ENCODE measurements around the gene SNED1.
"Not testable (repeated sequence)": the region's sequence is repeated elsewhere in the genome, so short reads cannot be mapped to it uniquely, and the experiment has no call there.

SNED1 gene

DNA sequence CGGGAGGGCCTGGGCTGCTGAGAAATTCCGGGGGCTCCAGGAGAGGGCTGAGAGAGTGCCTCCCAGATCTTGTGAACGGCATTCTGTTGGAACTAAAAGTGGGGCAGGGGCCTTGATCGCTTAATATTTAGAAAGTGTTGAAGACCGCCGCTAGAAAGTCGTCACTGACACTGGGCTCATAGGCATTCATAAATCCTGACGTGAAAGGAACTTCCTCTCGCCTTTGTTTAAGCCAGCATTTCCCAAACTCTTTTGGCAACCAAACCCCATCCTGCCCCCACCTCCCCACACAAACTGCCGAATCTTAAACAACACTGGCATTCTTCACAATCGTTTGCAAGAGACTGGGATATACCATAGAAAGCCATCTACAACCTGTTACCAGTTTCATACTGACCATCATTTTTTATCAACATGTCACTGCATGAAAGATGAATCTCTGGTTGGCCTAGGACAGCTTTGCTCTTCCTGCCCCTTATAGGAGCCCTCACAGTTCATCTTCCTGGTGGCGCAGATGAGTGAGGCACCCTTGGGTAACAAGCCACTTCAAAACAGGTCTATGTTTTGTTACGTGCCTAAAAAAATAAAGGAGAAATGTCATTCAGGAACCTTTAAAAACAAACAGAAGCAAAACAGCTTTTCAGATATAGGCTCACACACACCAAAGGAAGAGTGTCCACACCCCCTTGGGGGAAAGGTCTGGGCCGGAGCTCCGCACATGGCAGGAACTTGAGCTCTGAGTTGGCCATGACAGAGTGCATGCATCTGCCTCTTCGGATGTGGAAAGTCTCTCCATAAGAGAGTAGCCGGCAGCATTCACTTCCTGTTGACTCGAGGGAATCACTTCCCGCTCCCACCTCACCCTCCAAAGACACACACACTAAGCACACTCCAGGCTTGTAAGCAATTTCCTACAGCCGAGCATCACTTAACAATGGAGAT, 90.6 kb downstream of the SNED1 start:
- no peak for DNase-seq

DNA sequence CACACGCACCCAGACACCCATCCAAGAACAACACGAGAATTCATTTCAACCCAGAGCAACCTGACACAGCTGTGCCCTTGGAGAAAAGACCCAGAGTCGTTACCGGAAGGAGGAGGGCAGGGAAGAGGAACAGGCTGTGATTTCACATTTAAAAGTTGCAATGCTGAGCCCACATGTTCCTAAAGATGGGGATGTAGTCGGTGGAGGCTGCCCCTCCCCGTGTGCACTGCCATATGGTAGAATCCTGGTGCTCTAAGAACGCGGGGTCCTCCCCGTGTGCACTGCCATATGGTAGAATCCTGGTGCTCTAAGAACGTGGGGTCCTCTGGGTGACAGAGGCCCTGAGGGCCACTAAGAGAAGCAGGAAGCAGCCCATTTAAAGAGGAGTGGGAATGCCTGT, 92.8 kb downstream of the SNED1 start:
- DNase-seq = no peak

DNA sequence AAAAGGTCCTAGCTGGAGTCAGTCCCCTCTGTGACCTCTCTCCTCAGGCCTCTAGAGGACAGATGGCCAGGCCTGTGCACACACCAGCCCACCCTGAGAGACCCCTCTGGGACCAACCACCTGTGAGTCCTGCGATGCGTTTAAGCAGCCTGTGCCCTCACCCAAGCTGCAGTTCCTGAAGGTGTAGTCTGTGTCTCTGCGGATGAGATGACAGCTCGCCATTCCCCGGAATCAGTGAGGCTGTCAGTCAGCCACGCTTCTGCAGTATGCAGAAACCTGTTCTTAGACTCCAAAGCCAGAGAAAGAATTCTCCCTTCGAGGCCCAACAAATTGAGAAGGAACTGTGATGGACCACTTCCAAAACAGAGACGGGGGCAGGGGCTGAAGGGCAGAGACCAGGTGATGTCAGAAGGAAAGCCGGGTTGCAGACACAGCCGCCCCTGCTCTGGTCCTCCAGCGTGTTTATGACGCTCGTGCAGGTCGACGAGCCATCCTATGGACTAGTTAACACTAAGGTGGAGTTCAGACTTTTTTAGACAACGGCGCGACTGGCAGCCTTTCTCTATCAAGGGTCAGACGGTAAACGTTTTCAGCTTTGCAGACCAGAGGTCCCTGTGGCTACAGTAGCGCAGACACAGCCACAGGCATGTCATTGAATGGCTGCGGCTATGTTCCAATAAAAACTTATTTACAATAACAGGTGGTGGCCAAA, 93.5 kb downstream of the SNED1 start:
- DNase-seq = no peak

DNA sequence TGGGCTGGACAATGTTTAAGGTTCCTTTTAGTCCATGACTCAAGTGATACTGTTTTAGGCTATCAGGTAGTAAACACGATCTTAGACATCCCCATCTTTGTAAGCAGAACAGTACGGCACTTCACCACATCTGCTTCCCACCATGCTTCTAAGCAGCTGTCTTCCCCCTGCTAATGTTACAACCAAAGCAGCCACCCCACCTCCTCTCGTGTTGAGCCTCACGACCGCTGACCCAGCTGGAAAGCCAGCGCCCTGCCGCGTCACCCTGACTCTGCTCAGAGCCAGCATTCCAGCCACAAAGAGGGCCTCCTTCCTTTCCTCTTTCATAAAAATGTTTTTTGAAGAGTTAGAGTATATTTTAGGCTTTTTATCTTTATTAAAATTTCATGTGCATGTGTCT, 94.3 kb downstream of the SNED1 start:
- no peak for DNase-seq

DNA sequence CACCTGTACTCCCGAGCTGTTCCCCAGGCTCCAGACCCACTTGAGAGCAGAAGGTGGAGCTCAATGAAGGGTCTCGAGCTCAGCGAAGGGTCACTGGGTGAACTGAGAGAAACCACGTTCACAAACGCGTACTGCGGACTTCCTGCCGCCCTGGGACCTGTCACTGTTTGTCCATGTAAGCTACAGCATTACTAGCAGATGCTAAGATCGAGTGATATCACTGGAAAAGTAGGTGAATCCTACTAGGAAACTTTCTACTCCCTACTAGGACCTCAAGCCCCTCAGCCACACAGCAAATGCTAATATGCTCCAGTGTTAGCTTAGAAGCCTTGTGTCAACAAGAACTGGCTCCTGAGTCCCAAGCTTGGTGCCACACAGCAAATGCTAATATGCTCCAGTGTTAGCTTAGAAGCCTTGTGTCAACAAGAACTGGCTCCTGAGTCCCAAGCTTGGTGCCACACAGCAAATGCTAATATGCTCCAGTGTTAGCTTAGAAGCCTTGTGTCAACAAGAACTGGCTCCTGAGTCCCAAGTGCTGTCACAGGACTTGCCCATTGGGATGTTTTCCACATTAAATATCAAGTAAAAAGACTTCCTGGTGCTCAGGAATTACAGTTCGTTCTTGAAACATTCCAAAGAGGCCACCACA, 94.8 kb downstream of the SNED1 start:
- not testable (repeated sequence) for DNase-seq

DNA sequence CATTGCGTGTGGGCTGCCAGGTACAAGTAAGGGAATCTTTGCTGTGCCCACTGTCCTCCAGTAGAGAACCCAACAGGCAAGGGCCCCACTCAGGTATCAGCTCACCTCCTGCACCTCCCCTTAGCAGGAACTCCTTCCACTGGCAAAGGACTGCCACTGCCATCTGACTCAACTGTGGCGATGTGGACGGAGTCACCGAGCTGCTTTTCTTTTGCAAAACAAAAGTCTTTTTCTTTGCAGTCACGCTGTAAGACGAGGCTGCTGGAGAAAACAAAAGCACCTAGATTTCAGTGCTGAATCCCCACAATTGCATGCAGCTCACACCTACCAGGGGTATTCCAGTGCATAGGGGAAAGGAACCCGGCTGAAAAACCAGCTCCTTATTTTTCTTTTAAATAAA, 95.8 kb downstream of the SNED1 start:
- DNase-seq = no peak

DNA sequence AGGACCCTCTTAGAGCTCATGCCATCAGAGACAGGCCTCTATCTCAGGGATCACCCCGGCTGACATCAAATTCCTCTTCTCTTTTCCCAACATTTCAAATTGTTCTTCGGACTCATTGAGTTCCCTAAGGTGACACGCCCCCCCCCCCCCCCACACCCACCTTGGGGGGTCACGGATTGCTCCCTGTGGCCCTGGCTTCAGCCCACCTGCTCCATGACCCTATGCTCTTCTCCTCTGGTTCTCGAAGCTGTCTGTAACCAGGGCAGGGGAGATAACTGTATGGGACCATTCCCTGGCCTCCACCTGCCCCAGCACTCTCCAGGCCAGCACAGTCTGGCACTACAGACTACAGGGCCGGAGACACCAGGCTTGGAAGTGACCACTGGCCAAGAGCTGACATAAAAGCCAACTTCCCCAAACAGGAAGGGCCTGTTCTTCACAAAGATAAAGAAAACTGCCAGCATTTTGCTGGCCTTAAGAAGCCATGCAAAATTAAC, 96.6 kb downstream of the SNED1 start:
- DNase-seq = no peak

DNA sequence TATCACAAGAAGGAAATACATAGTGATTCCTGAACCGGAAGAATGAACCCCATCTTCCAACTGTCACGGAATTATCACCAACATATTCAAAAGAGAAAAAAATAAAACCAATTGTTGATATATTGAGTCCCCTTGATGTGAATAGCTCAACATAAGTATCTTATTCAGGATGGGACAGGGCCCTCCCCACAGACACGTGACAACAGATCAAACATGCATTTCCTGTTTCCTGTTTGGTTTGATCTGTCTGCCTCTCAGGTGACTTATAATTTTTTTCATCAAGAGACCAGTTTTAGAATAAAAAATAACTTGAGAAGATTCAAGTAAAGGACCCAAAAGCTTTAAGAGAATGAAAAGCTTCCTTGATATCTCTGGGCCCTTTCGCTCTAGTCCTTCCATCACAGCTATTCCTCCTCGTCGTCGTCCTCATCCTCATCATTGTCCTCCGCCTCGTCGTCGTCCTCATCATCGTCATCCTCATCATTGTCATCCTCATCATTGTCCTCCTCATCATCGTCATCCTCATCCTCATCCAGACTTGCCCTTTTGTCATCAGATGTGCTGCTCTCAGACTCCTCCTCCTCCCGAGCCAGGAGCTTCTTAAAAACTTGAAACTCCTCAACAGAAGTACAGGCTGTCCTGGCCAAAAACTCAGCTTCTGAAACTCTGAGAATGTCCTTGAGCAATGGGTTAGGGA, 97.3 kb downstream of the SNED1 start:
- DNase-seq = peak; percentile 39

DNA sequence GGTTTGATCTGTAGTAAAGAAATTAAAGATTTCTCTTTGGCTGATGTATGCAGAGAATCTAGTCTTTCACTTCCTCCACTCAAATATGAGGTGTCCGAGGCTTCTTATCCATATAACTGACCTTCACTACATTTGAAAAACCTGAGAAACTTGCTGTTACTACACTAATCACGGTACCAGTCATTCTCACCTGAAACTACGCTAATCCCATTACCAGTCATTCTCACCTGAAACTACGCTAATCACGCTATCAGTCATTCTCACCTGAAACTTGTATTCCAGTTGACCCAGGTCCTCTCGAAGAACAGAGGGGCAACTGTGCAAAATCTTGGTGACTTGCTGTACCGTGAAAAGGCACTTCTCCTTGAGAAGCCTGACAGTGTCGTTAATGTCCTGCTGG, 98.6 kb downstream of the SNED1 start:
- DNase-seq = no peak

DNA sequence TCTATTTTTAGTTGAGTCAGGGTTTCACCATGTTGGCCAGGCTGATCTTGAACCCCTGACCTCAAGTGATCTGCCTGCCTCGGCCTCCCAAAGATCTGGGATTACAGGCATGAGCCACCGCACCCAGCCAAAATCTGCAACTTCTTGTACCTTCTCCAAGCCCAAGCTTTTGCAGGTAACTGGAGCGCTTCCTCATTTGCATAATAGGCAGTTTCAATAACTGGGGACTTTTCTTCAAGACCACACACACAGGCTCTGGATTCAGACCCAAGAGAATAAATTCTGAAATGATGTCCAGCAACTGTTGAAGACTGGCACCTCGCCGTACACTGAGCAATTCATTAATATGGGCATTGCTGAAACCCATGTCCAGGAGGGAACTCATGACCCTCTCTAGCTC, 100.8 kb downstream of the SNED1 start:
- no peak for DNase-seq

DNA sequence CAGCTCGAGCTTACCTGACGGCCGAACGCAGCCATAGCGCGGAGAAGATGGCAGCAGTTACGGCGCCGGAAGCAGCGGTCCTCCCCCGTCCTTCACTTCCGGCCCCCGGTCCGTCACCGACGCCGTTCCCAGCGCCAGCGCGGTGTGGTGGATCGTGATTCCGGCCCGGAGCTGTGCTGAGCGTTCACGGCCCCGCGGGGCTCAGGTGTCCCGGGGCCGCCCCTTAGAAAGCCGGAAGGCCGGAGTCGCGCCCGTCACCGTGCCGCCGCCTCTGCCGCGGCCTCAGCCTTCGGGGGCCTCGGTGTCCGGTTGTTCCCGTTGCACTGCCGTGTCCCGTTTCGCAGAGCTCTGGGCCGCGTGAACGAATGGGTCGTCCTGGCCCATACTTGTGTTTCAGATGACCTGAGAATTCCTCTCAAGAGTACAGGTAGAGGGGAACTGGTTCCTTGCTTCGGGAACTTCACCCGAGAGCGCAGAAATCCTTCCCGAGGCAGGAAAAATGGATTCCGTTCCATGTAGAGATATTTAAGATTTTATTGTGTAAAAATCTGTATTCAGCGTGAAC, 103.9 kb downstream of the SNED1 start, which contains the start of gene MTERF4:
Gene MTERF4, minus strand, starts transcription at position 49 of the 565 bp plus-strand sequence. Its CDS starts 14 bp downstream, at position 35.
- peak; percentile 86 for DNase-seq

DNA sequence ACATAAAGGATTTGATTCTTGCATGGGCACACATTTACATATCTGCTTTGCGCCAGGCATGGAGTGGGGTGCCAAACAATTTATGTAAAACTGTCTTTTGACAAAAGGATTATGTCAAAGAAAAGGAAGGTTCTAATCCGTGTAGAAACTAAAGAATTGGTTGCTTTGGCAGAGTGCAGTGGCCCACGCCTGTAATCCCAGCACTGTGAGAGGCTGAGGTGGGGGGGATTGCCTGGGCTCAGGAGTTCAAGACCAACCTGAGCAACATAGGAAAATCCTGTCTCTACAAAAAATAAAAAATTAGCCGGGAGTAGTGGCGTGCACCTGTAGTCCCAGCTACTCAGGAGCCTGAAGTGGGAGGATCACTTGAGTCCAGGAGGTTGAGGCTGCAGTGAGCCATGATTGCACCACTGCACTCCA, 104.8 kb downstream of the SNED1 start:
- no peak for DNase-seq

DNA sequence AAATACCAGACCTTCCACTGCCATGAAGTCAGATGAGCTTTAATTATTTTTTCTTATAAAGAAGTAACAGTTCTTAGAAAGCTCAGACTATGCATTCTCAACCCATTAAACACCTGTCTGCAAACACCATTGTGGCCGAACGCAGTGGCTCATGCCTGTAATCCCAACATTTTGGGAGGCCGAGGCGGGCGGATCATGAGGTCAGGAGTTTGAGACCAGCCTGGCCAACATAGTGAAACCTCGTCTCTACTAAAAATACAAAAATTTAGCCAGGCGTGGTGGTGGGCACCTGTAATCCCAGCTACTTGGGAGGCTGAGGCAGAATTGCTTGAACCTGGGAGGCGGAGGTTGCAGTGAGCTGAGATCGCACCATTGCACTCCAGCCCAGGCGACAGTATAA, 106.2 kb downstream of the SNED1 start:
- DNase-seq = not testable (repeated sequence)

DNA sequence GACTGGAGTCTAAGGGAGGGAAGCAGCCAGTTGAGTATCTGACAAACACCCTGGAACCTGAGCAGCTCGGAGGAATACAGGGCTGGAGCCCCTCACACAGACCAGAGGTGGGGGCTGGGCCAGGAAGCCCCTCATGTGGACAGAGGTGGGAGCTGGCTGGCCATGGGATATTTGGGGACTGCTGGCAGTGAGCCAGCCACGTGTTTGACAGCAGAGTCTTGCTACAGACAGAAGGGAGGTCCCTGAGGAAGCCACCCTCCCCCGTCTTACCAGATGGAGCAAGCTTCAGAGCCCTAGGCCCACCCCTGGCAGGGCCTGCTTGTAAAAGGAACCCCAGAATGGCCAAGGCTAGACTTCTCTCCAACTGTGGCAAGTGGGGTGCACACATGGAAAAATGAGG, 107.2 kb downstream of the SNED1 start:
- no peak for DNase-seq

DNA sequence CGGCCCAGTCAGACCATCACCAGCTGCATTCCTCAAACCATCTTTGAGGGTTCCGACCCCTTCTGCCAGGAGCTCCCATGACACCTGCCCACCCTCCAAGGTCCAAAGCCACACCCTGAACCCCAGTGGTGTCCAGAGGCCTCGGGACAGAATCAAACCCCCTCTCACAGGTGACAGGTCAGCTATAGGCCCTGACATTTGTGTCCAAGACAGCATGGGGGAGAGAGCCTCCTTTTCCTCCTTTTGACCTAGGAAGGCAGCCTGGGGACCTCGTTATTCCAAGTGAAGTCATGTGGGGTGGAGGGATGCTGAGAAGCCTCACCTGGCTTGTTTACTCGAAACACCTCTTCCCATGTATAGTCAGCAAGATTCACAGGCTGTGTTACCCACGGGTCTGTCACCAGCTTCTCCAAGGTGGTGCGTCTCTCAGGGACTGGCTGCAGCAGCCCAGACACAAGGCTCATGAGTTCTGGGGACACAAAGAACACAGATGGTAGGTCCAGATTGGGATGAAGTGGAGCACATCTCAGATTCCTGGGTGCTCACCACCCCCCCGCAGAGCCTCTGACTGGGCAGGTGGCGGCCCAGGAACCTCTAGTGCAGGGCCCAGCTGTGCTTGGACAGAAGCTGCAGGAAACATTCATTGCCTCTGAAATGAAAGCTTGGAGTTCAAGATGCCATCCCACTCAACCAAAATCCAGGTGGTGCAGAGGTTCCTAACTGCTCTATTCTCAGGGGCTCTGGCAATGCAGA, 108.8 kb downstream of the SNED1 start:
- DNase-seq = no peak

DNA sequence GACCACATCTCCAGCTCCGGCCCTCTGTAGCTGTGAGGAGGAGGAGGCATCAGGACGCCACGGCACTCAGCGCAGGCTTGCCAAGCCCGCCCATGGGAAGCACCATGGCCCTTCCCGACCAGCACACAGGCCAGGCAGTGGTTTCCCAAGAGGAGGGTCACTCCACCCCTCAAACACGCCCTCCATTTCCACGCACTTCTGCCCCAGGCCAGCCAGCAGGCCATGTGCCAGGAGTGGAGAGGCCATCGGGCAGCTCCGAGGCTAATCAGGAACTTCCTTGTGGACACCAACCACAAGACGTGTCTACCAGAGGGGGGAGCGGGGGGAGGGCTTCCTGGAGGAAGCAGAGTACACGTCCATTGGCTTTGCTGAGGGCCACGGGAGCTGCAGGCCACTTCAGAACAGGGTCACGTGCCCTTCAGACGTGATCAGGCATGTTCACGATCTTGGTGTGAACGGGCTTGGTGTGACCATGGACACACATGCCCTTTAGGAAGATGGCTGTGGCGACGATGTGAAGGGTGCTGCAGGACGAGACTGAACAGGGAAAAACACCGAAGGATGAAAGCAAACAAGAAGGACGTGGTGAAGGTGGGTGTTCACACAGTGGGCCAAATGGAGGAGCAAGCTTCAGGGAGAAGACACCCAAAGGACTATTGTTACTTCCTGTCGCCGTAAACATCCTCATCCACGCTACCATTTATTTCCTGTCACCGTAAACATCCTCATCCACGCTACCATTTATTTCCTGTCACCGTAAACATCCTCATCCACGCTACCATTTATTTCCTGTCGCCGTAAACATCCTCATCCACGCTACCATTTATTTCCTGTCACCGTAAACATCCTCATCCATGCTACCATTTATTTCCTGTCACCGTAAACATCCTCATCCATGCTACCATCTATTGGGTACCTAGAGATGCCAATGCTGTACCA, 110.1 kb downstream of the SNED1 start:
- no peak for DNase-seq

DNA sequence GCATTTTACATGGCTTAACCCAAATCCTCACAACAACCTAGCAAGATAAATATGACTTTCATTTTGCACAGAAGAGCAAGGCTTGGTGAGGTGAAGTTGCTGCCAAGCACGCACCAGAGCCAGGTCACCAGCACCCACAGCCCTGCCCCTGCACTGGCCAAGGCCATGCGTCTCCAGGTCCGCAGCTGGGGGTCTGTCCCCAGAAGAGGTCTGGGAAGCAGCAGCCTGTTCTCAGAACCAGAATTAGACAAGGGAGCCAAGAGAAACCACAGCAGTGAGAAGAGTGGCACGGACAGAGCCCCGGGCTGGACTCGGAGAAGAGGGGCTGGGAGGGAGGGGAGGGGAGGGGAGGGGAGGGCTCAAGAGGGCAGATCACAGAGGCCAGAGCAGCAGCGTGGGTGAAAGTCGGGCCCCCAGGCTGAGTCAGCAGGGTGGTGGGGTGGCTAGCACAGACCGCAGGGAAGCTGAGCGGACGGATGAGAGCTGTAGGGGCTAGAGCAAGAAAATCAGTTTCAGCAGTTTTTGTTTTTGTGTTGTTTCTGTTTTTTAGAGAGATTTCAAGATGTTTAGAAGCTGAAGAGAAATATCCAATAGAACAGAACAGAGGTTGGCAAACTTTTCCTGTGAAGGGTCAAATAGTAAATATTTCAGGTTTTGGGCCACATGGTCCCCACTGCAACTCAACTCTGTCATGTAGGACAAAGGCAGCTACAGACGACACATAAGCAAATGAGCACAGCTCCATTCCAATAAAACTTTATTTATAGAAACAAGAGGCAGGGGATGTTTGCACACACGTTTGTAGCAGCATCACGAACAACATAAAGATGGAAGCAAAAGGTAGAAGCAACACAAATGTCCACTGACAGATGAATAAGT, 111.0 kb downstream of the SNED1 start:
- no peak for DNase-seq

DNA sequence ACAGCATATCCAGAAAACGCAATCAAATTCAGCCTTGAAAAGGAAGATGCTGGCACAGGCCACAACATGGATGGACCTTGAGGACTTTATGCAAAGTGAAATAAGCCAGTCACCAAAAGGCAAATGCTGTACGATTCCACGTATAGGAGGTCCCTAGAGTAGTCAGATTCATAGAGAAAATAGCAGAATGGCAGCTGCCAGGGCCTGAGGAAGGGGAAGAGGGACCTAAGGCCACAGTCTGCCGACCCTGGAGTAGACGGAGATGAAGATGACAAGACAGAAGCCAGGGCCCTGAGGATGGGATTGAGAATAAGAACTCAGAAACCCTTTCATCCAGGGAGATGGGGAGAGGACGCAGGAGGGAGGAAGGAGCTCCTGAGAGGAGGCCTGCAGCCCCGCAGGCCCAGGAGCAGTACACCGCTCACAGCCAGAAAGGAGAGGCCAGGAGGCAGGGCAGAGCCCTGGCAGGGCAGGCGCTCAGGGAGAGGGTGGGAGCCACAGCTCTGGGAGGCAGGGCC, 111.7 kb downstream of the SNED1 start:
- no peak for DNase-seq
